SK-N-SH (cell line): ENCODE data around the gene SHC3. TPM values are rescaled to one million over a fixed set of nuclear protein-coding genes. Genes with fewer than 3 reads are reported as not detected.

ENCODE experiments used
- CTCF ChIA-PET: fragments of 300-600, 350-600 bp; formaldehyde crosslinking; extraction: SDS; loops from one replicate; lab custom pipeline; 2021; lab: Yijun Ruan, JAX
- POLR2A ChIA-PET: fragments of 350-600 bp; sonication (Branson Sonifier 250); formaldehyde crosslinking; extraction: SDS; loops from one replicate; lab custom pipeline; 2020; ENCODE audit warnings: antibody characterized with exemption, inconsistent platforms; lab: Yijun Ruan, JAX
- DNase-seq: peaks from one replicate; pipeline ENCODE4 v3.0.0; 2012
- H2AFZ ChIP-seq: fragments of 200-600 bp; sonication (generic); 2 replicates; pipeline ENCODE4 v1.8.1; 2016; ENCODE audit warnings: antibody characterized with exemption, mild to moderate bottlenecking, low read depth
- H3F3A ChIP-seq: fragments of 200-600 bp; sonication (generic); replicated peaks from 2 replicates; pipeline ENCODE3; 2016; ENCODE audit warnings: antibody characterized with exemption, mild to moderate bottlenecking; ENCODE audit not compliant: insufficient read depth
- H3K27ac ChIP-seq, 2 experiments: fragments of 200-500 bp in 1 of 2; fragments of 200-600 bp in 1 of 2; sonication (Bioruptor generic) in 1 of 2; sonication (generic), shearing (Covaris generic) in 1 of 2; 2 replicates each; pipeline versions ENCODE4 v1.5.1 to v1.6.1; 2014 to 2016; ENCODE audit warnings: low read depth in 2 of 2, inconsistent platforms in 1 of 2, low read length in 1 of 2, mild to moderate bottlenecking in 1 of 2, mixed read lengths in 1 of 2
- H3K27me3 ChIP-seq: fragments of 200-600 bp; sonication (generic), shearing (Covaris generic); 2 replicates; pipeline ENCODE4 v1.6.1; 2016; ENCODE audit warnings: mixed run types; ENCODE audit not compliant: insufficient read depth
- H3K36me3 ChIP-seq, 2 experiments: fragments of 200-500 bp in 1 of 2; fragments of 200-600 bp in 1 of 2; sonication (Bioruptor generic) in 1 of 2; sonication (generic) in 1 of 2; replicated peaks in 1 of 2; 2 replicates each; pipeline versions ENCODE3 to v1.5.1; 2014 to 2016; ENCODE audit warnings: low read length in 1 of 2, mild to moderate bottlenecking in 1 of 2; ENCODE audit not compliant: insufficient read depth in 2 of 2, control insufficient read depth in 1 of 2
- H3K4me1 ChIP-seq, 2 experiments: fragments of 200-500 bp in 1 of 2; fragments of 200-600 bp in 1 of 2; sonication (Bioruptor generic) in 1 of 2; sonication (generic), shearing (Covaris generic) in 1 of 2; 2 replicates each; pipeline versions ENCODE4 v1.5.1 to v1.6.1; 2014 to 2016; ENCODE audit warnings: low read depth in 1 of 2, low read length in 1 of 2, mixed run types in 1 of 2; ENCODE audit not compliant: insufficient read depth in 2 of 2, control insufficient read depth in 1 of 2
- H3K4me2 ChIP-seq: fragments of 200-600 bp; sonication (generic), shearing (Covaris generic); 2 replicates; pipeline ENCODE4 v1.6.1; 2017; ENCODE audit warnings: mixed run types
- H3K4me3 ChIP-seq, 2 experiments: fragments of 200-500 bp in 1 of 2; fragments of 200-600 bp in 1 of 2; sonication (Bioruptor generic) in 1 of 2; sonication (generic), shearing (Covaris generic) in 1 of 2; 2 replicates each; pipeline versions ENCODE4 v1.5.1 to v1.8.1; 2014 to 2016; ENCODE audit warnings: low read depth in 2 of 2, inconsistent platforms in 1 of 2, low read length in 1 of 2, mild to moderate bottlenecking in 1 of 2, mixed read lengths in 1 of 2, moderate library complexity in 1 of 2
- H3K79me2 ChIP-seq: fragments of 200-600 bp; sonication (generic); 2 replicates; pipeline ENCODE4 v1.8.1; 2017; ENCODE audit warnings: mild to moderate bottlenecking; ENCODE audit not compliant: insufficient read depth
- H3K9ac ChIP-seq: fragments of 200-600 bp; sonication (generic); 2 replicates; pipeline ENCODE4 v1.6.1; 2017; ENCODE audit warnings: mixed run types
- H3K9me2 ChIP-seq: fragments of 200-600 bp; sonication (generic); 2 replicates; pipeline ENCODE4 v1.6.1; 2017; ENCODE audit warnings: mixed run types
- H3K9me3 ChIP-seq: fragments of 200-600 bp; sonication (generic); 2 replicates; pipeline ENCODE4 v1.6.1; 2017; ENCODE audit warnings: mixed run types, mild to moderate bottlenecking, moderate library complexity
- H4K20me1 ChIP-seq: fragments of 200-600 bp; sonication (generic); 2 replicates; pipeline ENCODE4 v1.6.1; 2017; ENCODE audit warnings: mild to moderate bottlenecking, mixed run types; ENCODE audit not compliant: insufficient read depth
- CHD2 ChIP-seq: fragments of 150-350 bp; IDR thresholded peaks from 2 replicates; pipeline ENCODE4 v1.6.1; 2018; ENCODE audit warnings: low read length; ENCODE audit not compliant: partially characterized antibody
- FOXM1 ChIP-seq: IDR thresholded peaks from 2 replicates; pipeline ENCODE4 v1.4.0; 2012; ENCODE audit warnings: low read depth, mild to moderate bottlenecking
- MEF2A ChIP-seq: IDR thresholded peaks from 2 replicates; pipeline ENCODE4 v1.4.0; 2012; ENCODE audit warnings: low read depth, borderline replicate concordance
- NFIC ChIP-seq: IDR thresholded peaks from 2 replicates; pipeline ENCODE4 v1.4.0; 2012; ENCODE audit warnings: borderline replicate concordance
- POLR2AphosphoS5 ChIP-seq: IDR thresholded peaks from 2 replicates; pipeline ENCODE4 v1.6.1; 2012; ENCODE audit warnings: low read depth, low read length
- RAD21 ChIP-seq: IDR thresholded peaks from 2 replicates; pipeline ENCODE4 v1.6.1; 2012; ENCODE audit warnings: mild to moderate bottlenecking, low read length
- RCOR1 ChIP-seq: fragments of 150-350 bp; IDR thresholded peaks from 2 replicates; pipeline ENCODE4 v1.6.1; 2017; ENCODE audit warnings: antibody characterized with exemption, low read length
- RFX5 ChIP-seq: IDR thresholded peaks from 2 replicates; pipeline ENCODE4 v1.6.1; 2012; ENCODE audit warnings: mild to moderate bottlenecking, improper control_type of control experiment, low read length
- TAF1 ChIP-seq: IDR thresholded peaks from 2 replicates; pipeline ENCODE4 v1.6.1; 2012; ENCODE audit warnings: low read depth, mild to moderate bottlenecking, low read length, moderate library complexity, borderline replicate concordance
- TCF12 ChIP-seq: IDR thresholded peaks from 2 replicates; pipeline ENCODE4 v1.4.0; 2012
- YY1 ChIP-seq: IDR thresholded peaks from 2 replicates; pipeline ENCODE4 v1.4.0; 2012; ENCODE audit warnings: low read depth, mild to moderate bottlenecking
- WGBS: methylation state at CpG from one replicate; pipeline ENCODE4 v1.1.6; 2017; ENCODE audit warnings: low lambda C conversion rate; 5-methylcytosine and 5-hydroxymethylcytosine counted together
- polyA plus RNA-seq, 3 experiments: library from polyadenylated mRNA; depleted of rRNA; stranded (reverse); fragments of >200 nt; gene quantifications; 2 replicates each; pipeline ENCODE4 v1.2.3, GENCODE V29; 2012
- TF ChIP-seq, protein P1 (sequence below): IDR thresholded peaks from 2 replicates; pipeline ENCODE4 v1.6.1; 2012; ENCODE audit warnings: mild to moderate bottlenecking, low read depth, low read length, moderate library complexity
- TF ChIP-seq, protein P2 (sequence below): fragments of 150-350 bp; IDR thresholded peaks from 2 replicates; pipeline ENCODE4 v1.6.1; 2017; ENCODE audit warnings: antibody characterized with exemption, low read length, low read depth, borderline replicate concordance
- TF ChIP-seq, protein P3 (sequence below): IDR thresholded peaks from 2 replicates; pipeline ENCODE4; 2012
- TF ChIP-seq, protein P4 (sequence below): IDR thresholded peaks from 2 replicates; pipeline ENCODE4 v1.4.0; 2012; ENCODE audit warnings: low read depth
- TF ChIP-seq, protein P5 (sequence below): fragments of 150-350 bp; IDR thresholded peaks from 2 replicates; pipeline ENCODE4 v1.6.1; 2016; ENCODE audit warnings: mild to moderate bottlenecking, low read depth, low read length

Gene SHC3
- polyA plus RNA-seq, 1 of the 3 experiments (the other 2 are of a cell fraction): 3.2 TPM

DNA sequence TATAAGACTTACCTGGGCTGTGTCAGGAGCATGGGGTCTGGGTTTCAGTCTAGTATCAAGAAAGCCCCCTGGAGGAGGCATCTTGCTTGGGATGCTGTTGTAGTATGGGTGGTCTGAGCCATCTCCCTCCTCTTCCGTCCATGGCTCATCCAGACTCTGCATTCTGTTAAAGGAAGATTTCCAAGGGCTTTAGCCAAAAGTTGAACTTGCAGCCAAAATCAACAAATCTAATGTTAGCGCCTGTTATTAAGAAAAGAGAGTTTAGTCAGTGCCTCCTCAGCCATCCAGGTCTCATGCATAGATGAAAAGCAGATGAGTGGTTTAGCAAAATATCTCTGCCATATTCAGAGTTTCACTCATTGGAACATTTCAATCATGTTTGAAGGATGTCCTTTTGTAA lies 131.8 kb downstream of the SHC3 start:
- no peaks in the 10 kb centered on the region for H3K9me2 ChIP-seq
- CTCF ChIA-PET: no interaction called here
- H2AFZ ChIP-seq: no peak overlapping the region
- H3K27me3 ChIP-seq: no peaks in the 10 kb centered on the region
- no peak overlapping the region; a peak in 1 of 4 replicates for H3K4me3 ChIP-seq
- H3K79me2 ChIP-seq: no peaks in the 10 kb centered on the region; the same call in 1 of the 2 replicates
- TF ChIP-seq, protein P1, sequence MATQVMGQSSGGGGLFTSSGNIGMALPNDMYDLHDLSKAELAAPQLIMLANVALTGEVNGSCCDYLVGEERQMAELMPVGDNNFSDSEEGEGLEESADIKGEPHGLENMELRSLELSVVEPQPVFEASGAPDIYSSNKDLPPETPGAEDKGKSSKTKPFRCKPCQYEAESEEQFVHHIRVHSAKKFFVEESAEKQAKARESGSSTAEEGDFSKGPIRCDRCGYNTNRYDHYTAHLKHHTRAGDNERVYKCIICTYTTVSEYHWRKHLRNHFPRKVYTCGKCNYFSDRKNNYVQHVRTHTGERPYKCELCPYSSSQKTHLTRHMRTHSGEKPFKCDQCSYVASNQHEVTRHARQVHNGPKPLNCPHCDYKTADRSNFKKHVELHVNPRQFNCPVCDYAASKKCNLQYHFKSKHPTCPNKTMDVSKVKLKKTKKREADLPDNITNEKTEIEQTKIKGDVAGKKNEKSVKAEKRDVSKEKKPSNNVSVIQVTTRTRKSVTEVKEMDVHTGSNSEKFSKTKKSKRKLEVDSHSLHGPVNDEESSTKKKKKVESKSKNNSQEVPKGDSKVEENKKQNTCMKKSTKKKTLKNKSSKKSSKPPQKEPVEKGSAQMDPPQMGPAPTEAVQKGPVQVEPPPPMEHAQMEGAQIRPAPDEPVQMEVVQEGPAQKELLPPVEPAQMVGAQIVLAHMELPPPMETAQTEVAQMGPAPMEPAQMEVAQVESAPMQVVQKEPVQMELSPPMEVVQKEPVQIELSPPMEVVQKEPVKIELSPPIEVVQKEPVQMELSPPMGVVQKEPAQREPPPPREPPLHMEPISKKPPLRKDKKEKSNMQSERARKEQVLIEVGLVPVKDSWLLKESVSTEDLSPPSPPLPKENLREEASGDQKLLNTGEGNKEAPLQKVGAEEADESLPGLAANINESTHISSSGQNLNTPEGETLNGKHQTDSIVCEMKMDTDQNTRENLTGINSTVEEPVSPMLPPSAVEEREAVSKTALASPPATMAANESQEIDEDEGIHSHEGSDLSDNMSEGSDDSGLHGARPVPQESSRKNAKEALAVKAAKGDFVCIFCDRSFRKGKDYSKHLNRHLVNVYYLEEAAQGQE: no peak
- 0 out of 2 replicates have a peak, but pooled peaks have one; percentile 34 for TF ChIP-seq TCF12
- H3K9ac ChIP-seq: no peak overlapping the region
- peaks cover 17% of the 10 kb centered on the region for H3F3A ChIP-seq
- peaks cover 10 to 24% of the 10 kb centered on the region in 2 experiments for H3K36me3 ChIP-seq
- WGBS: 95% methylated on average over 2 of the region's 2 CpGs
- H3K9me3 ChIP-seq: no peaks in the 10 kb centered on the region
- H3K4me2 ChIP-seq: peak overlapping the region; percentile 55; the same call in 1 of the 2 replicates
- no peak for DNase-seq
- no peaks in the 10 kb centered on the region for H3K4me1 ChIP-seq
- peak overlapping the region in 1 of 2 experiments; percentile 68; a peak in 2 of 4 replicates for H3K27ac ChIP-seq
- POLR2A ChIA-PET: no interaction called here
- H4K20me1 ChIP-seq: no peaks in the 10 kb centered on the region

DNA sequence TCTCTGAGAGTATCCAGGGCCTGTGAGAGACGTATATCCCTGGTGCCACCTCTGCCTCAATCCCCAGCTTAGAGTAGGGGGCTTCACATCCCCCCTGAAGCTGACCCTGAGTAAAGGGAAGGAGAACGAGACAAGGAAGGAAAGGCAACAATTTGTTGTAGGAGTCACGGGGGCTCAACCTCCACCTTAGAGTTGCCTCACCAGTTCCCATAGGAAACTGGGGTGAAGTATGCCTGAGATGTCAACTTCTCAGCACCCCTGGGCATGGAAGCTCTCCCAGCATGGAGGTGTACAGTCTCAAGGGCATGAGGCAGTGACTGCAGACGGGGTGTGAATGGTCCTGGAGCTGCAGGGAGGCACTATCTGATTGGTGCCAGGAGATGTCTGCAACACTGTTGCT lies 133.7 kb downstream of the SHC3 start:
- no peak overlapping the region for H2AFZ ChIP-seq
- H4K20me1 ChIP-seq: no peaks in the 10 kb centered on the region
- ChIA-PET POLR2A (no interaction called here), CTCF (interaction anchor here (1.8 kb wide), 1 partner anchor 234 kb away, joined by 4 read pairs; no protein-coding TSS in a partner anchor)
- H3K9me3 ChIP-seq: no peaks in the 10 kb centered on the region
- DNase-seq: no peak
- H3K4me3 ChIP-seq: no peak overlapping the region
- H3K4me1 ChIP-seq: no peaks in the 10 kb centered on the region
- H3K36me3 ChIP-seq: peaks cover 7 to 28% of the 10 kb centered on the region in 2 experiments
- 90% methylated on average over 3 of the region's 4 CpGs for WGBS
- peaks cover 17% of the 10 kb centered on the region for H3F3A ChIP-seq
- no peak overlapping the region for H3K9ac ChIP-seq
- no peaks in the 10 kb centered on the region for H3K9me2 ChIP-seq
- H3K4me2 ChIP-seq: no peak overlapping the region
- no peak overlapping the region for H3K27ac ChIP-seq
- no peaks in the 10 kb centered on the region for H3K27me3 ChIP-seq
- TF ChIP-seq FOXM1: no peak
- H3K79me2 ChIP-seq: no peaks in the 10 kb centered on the region; the same call in 1 of the 2 replicates

DNA sequence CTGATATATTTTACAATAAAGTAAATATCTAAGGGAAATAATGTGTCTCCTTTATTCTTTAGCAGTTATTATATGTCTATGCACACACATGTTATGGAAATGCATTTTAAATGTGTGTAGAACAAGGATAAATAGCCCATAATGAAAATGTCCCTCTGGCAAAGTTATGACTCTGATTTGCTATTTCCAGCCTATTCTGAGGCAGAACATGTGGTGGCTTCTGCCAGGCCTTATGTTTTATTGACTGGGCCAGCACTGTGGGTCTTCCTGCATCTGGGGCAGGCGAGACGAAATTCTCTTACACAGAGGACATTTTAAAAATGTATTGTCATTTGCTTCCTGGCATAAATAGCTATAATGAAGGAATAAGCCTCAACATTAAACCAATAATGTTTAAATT lies 134.5 kb downstream of the SHC3 start:
- peaks cover 17% of the 10 kb centered on the region for H3F3A ChIP-seq
- no peaks in the 10 kb centered on the region for H3K9me3 ChIP-seq
- POLR2A ChIA-PET: no interaction called here
- H3K9me2 ChIP-seq: no peaks in the 10 kb centered on the region
- 98% methylated on average over 2 of the region's 2 CpGs for WGBS
- no peak for DNase-seq
- H3K36me3 ChIP-seq: peaks cover 7 to 28% of the 10 kb centered on the region in 2 experiments
- no peak overlapping the region for H3K4me3 ChIP-seq
- H3K4me2 ChIP-seq: no peak overlapping the region
- CTCF ChIA-PET: no interaction called here
- H3K27me3 ChIP-seq: no peaks in the 10 kb centered on the region
- H3K4me1 ChIP-seq: no peaks in the 10 kb centered on the region
- no peaks in the 10 kb centered on the region for H4K20me1 ChIP-seq
- no peak overlapping the region for H3K9ac ChIP-seq
- no peak overlapping the region for H2AFZ ChIP-seq
- no peaks in the 10 kb centered on the region; the same call in 1 of the 2 replicates for H3K79me2 ChIP-seq
- no peak overlapping the region for H3K27ac ChIP-seq
- TF ChIP-seq TAF1 (no peak), FOXM1 (no peak), NFIC (no peak), RCOR1 (no peak), RAD21 (no peak), MEF2A (no peak), RFX5 (no peak), CHD2 (no peak), POLR2AphosphoS5 (no peak), YY1 (no peak)
- TF ChIP-seq, protein P2, sequence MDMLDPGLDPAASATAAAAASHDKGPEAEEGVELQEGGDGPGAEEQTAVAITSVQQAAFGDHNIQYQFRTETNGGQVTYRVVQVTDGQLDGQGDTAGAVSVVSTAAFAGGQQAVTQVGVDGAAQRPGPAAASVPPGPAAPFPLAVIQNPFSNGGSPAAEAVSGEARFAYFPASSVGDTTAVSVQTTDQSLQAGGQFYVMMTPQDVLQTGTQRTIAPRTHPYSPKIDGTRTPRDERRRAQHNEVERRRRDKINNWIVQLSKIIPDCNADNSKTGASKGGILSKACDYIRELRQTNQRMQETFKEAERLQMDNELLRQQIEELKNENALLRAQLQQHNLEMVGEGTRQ: no peak
- TF ChIP-seq, protein P3, sequence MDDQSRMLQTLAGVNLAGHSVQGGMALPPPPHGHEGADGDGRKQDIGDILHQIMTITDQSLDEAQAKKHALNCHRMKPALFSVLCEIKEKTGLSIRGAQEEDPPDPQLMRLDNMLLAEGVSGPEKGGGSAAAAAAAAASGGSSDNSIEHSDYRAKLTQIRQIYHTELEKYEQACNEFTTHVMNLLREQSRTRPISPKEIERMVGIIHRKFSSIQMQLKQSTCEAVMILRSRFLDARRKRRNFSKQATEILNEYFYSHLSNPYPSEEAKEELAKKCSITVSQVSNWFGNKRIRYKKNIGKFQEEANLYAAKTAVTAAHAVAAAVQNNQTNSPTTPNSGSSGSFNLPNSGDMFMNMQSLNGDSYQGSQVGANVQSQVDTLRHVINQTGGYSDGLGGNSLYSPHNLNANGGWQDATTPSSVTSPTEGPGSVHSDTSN: no peak
- TF ChIP-seq, protein P4, sequence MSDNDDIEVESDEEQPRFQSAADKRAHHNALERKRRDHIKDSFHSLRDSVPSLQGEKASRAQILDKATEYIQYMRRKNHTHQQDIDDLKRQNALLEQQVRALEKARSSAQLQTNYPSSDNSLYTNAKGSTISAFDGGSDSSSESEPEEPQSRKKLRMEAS: no peak
- TF ChIP-seq, protein P5, sequence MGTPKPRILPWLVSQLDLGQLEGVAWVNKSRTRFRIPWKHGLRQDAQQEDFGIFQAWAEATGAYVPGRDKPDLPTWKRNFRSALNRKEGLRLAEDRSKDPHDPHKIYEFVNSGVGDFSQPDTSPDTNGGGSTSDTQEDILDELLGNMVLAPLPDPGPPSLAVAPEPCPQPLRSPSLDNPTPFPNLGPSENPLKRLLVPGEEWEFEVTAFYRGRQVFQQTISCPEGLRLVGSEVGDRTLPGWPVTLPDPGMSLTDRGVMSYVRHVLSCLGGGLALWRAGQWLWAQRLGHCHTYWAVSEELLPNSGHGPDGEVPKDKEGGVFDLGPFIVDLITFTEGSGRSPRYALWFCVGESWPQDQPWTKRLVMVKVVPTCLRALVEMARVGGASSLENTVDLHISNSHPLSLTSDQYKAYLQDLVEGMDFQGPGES: no peak
